Erythroblast (primary cell): ENCODE results near the gene FRYL.

Experiments
- GATA1 ChIP-seq: IDR thresholded peaks from 2 replicates; pipeline ENCODE4 v1.6.1; 2011; ENCODE audit warnings: low read depth, mild to moderate bottlenecking, control low read depth, low read length, moderate library complexity
- POLR2A ChIP-seq: IDR thresholded peaks from 2 replicates; pipeline ENCODE4 v1.6.1; 2011; ENCODE audit warnings: mild to moderate bottlenecking, low read length

DNA sequence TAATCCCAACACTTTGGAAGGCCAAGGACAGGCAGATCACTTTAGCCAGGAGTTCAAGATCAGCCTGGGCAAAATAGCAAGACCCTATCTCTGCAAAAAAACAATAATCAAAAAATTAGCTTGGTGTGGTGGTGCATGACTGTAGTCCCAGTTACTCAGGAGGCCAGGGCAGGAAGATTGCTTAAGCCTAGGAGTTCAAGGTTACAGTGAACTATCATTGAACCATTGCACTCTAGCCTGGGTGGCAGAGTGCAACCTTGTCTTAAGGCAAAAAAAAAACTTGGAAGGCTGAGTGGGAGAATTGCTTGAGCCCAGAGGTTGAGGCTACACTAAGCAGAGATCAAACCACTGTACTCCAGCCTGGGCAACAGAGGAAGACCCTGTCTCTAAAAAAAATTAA is 5.2 kb upstream of the FRYL start:
- TF ChIP-seq POLR2A (no peak), GATA1 (no peak)
